CD4-positive, alpha-beta T cell treated with Interleukin-17A for 4 hours (primary cell): ENCODE measurements around the gene TARS3.
A peak's percentile ranks its signal among the peaks of the same experiment; 100 is the strongest.
"Not testable (repeated sequence)": the region's sequence is repeated elsewhere in the genome, so short reads cannot be mapped to it uniquely, and the experiment has no call there.

ENCODE experiments used
- DNase-seq: peaks from one replicate; pipeline ENCODE4 v3.0.0-alpha.2; 2020; ENCODE audit warnings: mixed read lengths

Gene TARS3

DNA sequence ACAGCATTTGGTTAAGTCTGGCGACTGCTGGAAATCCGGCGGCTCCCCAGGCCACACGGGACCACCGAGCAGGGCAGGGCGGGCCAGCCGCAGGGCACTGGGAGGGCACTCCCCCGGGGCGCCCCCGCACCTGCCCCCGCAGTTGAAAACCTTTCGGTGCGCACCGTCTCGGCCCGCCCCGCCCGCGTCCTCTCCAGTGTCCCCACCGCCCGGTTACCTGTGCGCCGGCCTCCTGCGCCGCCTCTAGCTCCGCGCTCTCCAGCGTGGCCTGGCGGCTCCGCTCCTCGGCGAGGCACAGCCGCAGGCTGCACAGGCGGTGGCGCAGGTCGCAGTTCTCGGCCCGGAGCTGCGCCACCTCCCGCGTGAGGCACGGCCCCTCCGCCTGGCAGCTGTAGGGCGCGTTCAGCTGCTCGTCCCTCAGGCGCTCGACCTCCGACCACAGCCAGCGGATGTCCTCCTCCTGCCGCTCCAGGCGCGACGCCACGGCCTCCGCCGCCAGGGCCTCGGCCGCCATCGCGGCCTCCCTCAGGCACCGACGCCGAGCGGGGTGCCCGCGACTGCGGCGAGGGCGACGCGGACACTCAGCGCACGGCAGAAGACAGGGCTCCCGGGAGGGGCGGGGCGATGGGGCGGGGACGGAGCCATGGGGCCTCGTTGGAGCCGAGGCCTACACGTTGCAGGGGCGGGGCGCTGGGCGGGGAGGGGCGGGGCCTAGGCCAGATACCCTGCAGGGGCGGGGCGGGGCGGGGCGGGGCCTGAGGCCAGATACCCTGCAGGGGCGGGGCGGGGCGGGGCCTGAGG lies at the start of gene TARS3:
Gene TARS3, minus strand, starts transcription at position 600 of the 801 bp plus-strand sequence. Its CDS starts 86 bp downstream, at position 514.
- DNase-seq: peak; percentile 100

DNA sequence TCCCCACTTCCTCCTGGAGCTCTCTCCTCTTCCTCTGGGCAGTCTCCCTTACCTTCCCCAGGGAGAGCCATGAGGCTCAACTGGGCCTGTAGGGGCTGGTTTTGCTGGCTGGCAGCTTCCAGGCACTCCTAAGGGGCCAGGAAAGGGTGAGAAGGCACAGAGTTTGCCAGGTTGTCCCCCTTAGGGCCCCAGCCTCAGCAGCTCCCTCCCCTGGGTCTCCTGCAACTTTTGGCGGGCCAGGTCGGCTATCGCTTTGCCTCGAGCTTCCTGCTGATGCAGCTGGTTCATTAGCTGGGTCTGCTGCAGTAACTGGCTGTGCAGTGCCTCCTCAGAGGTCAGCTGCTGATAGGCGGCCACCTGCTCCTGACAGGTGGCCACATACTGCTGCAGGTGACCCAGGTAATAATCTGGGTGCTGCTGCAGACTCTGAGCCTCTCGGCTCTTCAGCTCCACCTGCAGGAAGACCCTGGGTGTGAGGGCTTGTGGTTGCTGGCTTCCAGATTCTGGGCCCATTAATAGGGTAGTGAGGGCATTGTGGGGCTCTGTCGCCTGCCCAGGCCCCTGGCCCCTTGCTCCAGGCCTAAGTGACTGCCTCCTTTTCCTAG lies 49.3 kb upstream of the TARS3 start:
- DNase-seq: peak; percentile 28

DNA sequence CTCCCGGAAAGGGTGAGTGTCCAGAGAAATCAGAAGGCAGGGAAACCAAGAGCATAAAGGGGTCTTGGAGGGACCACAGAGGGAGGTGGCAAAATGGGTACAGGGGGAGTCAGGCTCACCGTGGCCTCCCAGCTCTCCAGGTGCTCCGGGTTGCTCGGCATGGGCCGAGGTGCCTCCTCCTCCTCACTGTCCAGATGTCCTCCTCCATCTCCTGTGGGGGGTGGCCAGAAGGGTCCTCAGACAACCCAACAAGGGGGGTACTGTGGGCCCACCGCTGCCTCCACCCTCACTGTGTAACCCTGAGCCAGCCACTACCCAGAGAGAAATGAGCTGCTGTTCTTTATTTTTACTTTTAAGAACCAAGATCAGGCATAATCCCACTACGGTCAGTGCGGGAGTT lies 48.6 kb upstream of the TARS3 start:
- DNase-seq: no peak

DNA sequence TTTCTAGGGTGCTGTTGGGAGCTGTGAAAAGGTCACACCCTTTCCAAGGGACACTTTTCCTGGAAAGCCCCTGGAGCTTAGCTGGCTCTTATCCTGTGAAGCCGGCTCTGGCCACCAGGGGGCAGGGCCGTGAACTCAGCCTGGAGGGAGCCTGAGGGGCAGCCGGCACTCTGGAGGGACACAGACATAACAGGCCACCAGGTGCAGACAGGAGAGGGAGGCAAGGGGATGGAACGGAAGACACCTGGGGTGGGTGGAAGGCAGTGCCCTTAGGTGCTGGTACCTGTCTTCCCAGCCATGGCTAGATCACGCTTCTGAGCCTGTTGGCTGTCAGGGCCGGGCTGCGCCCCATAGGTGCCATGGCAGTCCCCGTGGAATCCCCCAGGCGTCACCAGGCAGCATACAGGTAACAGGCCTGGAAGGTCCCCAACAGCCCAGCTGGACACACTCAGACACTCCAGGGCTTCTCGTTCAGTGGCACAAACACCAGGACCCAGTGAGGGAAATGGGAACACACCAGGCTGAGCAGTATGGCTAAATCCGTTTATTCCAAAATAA lies 42.9 kb upstream of the TARS3 start:
- DNase-seq: not testable (repeated sequence)

DNA sequence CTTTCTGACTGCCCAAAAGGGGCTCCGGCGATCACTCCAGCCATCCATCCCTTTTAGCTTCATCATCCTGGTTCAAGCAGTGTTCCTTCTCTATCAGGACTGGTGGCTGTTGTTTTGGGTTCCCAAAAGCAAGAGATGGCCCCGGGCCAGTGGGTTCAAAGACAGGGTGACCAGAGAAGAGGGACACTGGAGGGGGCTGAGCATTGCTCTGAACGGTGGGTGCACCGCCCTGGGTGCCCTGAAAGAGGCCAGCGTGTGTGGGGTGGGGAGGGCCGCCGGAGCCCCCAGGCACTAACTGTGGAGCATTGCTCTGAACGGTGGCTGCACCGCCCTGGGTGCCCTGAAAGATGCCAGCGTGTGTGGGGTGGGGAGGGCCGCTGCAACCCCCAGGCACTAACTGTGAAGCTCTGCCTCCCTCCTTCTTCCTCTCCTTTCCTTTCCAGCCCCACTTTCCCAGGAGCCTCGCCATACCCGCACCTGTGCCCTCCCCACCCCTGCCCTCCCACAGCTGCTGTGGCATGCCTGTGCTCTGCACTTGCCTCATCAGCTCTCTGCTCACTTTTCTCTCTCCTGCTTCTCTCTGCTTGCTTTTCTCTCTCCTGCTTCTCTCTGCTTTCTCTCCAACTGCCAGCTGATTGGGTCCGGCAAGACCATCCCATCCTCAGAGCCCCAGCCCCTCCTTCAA lies 41.6 kb upstream of the TARS3 start:
- no peak for DNase-seq

DNA sequence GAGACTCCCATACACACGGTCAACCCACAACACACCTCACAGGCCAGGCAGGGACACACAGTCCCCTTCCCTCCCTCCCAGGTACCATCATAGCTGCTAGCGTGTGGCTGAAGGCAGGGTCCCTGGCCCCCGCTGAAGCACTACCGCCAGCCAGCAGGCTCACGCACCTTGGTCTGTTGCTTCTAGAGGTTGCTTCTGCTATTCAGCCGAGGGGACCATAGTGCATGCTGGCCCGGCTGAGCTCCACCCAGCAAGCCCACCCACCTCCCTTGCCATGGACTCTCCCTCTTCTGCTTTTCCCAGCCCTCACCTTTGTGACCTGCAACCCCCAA lies 41.0 kb upstream of the TARS3 start:
- not testable (repeated sequence) for DNase-seq

DNA sequence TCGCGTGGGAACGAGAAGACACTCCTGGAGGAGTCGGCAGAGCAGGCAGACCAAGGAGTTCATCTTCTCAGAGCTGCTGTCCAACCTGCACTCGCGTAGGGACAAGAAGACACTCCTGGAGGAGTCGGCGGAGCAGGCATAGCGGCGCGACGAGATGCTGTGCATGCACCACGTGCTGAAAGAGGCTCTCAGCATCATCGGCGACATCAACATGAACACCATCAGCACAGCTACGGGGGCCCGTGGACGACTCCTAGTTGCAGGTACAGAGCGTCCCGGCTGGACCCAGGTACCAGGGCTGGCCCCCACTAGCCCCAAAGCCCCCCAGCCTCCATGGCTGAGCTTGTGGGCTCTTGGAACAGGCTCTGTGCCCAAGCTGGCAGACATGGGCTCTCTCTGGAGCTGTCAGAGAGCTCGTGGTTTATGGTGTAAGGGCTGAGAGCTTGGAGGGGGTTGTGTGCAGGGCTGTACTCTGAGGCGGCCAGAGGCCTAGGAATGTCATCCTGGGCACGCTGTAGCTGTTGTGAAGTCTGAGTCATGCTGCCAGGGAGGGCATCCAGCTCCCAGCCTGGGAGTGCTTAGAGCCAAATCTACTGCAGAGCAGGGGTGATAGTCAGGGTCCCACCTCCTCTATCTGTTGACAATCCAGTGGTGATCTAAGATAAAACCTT lies 40.5 kb upstream of the TARS3 start:
- not testable (repeated sequence) for DNase-seq

DNA sequence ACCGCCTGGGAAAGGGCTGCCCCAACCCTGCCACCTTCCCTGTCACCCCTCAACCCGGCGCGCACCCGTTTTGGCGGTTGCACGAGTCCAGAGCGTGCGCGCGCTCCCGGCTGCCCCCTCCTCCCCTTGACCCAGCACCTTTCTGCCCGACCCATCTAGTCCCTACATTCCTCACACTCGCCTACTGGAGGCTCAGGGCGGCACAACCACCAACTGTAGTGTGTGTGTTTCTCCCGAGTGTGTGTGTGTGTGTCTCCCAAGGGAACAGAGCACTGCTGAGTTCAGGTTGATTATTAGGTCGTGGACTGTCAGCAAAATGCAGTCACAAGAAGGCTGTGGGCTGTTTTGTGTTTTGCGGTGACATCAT lies 22.4 kb upstream of the TARS3 start:
- DNase-seq: not testable (repeated sequence)

DNA sequence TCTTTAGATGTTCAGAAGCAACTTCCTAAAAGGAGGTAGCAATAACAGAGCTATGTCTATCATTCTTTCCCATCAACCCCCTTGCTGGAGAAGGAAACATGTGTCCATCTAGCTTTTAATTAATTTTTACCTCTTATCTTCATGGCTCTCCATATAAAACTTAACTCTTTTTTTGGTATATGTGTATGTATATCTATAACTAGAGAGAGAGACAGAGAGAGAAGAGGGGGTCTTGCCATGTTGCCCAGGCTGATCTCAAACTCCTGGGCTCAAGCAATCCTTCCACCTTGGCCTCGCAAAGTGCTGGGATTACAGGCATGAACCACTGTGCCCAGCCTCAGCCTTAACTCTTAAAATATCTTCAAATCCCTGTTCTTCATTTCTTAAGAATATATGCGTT lies 10.6 kb upstream of the TARS3 start:
- DNase-seq: not testable (repeated sequence)

DNA sequence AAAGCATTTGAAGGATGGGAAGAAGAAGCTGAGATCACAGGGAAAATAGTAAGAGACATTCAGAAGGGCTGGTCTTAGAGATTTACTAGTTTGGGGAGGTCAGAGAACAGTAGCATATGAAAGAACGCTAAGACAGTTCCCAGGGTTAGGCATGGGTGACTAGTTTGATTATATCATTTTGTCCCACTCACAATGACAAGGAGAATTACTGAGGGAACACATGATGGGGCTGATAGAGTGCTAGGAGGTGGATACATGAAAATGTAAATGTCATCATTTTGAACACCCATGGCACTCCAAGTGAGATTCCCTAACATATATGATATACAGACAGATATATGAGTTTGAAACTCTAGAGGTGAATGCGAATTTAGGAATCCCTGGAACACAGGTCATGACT lies 9.3 kb upstream of the TARS3 start:
- DNase-seq: no peak

DNA sequence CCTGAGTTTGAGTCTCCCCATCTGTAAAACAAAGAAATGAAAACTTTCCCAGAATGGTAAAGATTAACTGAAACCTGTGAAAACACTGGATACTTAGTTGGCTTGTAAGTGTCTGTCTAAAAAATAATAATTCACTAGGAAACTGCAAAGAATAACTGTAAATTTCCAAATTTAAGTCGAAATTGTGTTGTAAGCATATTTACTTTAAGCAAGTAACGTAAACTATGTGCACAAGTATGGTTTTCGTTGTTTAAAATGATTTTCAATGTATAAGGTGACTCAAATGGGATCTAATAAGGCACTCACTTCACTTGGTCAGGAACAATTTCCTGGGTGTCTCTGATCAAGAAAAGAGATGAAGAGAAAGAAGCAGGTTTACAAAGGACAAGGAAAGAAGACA lies 8.5 kb upstream of the TARS3 start:
- DNase-seq: no peak

DNA sequence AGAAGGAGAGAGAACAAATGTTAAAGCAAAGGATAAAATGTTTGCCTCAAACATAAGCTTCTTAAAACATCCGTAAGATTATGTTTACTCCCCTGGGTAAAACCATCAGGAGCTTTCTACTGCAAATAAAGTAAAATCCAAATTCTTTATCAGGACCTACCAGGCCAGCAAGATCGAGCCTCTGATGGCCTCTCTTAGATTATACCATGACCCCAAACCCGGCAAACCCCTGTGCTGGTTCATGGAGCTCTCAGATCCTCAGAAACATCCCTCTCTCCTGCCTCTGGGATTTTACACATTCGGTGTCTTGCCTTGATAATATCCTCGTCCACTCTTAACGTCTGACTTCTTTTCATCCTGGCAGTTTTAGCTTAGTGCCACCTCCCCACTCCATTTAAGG lies 7.5 kb upstream of the TARS3 start:
- DNase-seq: no peak

DNA sequence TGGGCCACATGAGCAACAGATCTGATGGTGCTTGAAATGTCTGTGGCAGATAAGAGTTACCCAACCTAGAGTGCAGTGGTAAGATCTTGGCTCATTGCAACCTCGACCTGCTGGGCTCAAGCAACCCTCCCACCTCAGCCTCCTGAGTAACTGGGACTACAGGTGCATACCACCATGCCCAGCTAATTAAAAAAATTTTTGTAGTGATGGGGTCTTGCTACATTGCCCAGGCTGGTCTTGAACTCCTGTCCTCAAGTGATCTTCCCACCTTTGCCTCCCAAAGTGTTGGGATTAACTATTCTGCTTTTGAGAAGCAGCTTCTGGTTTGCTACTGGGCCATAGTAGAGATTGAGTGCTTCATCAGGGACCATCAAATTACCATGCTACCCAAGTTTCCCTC lies 2.9 kb upstream of the TARS3 start:
- DNase-seq: no peak

DNA sequence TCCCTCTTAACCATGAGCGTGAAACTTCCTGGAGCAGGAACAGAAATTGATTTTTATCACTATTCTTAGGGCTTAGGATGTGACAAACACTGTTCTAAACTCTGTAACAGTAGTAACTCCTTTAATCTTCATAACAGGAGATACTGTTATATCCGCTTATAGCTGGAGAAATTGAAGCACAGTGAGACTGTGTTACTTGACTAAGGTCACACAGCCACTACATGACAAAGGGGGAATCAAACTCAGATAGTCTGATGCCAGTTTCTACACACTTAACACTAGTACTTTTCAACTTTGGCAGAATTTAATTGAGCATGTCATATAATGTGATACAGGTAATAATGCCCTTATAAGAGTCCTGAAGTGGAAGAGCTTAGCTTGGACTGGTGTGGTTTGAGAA lies 800 bp upstream of the TARS3 start:
- no peak for DNase-seq

DNA sequence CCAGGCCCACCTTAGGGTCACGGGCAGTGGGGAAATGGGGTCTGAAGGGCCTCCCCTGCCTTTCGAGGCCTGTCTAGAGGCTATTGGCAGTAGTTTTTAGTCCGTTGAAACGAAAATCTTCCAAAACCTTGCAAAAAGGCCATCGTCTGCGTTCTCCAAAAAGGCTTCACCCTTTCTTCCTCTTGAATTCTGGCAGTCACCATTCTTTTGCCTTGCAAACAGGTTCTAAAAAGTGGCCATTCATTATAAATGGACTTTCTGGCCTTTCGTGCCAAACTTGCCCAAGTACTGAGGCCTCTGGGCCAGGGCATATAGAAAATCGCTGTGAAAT lies 367 bp upstream of the TARS3 start:
- DNase-seq: no peak

DNA sequence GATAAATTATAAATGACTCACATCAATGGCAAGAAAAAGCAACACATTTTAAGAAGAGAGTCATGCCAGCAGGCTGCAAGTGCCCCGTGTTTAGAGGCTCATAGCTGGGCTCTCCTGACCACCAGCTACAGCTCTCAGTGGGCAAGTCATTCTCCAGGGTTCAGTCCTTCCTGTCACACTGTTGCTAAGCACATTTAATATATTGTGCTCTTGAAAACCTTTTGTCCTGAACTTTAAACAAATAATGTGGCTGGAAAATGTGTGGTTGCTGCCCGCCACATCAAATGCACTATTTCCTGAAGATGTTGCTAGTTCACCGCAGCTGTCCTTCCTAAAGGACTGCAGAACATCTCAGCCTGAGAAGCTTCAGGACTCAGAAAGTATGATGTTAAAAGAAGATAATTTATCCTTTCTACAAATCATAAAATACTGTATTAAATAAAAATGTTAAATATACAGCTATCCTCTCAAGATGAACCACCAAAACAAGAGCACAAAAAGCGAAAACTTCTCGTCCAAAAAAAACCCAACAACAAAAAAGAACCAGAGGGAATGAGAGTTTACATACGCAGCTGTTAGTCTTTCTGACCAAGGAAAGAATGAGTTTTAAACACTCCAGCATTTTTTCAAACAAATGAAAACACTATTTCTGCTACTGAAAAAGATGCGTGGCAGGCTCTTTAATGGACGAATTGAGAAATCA lies 951 bp downstream of the TARS3 start:
- DNase-seq: peak; percentile 31

DNA sequence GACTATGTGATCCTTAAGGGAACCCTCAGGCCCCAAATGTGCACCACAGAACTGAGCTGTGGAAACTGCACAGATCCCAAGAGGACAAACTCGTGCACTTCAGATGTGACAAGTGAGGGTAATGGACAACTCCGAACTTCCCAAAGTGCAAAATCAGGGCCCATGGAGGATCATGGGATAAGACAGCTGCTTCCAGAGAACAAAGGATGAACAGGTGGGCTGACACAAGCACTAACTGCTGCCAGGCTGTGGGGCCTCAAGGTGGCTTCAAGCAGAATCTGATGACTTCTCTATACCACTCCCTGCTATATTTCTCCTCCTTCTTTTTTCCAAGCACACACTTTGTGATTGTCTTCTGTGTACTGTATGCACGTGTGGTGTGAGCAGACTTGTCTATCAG lies 5.4 kb downstream of the TARS3 start:
- DNase-seq: no peak

DNA sequence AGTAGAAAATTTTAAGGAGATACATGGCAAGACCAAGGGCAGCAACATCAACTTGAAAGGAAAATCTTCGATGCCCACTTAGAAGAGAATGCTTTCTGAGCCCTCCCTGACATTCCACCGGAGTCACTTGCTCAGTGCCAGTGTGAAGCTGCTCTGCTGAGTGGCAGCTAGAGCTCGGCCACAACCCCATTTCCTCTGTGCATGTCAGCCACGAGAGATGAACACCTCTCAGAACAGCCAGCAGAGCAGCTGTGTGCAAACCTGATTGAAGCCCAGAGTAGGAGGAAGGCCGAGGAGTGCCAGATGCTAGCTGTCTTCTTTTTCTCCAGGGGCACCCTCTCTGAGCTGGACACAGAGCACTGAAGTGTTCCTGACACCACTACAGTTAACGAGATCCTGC lies 12.2 kb downstream of the TARS3 start:
- no peak for DNase-seq

DNA sequence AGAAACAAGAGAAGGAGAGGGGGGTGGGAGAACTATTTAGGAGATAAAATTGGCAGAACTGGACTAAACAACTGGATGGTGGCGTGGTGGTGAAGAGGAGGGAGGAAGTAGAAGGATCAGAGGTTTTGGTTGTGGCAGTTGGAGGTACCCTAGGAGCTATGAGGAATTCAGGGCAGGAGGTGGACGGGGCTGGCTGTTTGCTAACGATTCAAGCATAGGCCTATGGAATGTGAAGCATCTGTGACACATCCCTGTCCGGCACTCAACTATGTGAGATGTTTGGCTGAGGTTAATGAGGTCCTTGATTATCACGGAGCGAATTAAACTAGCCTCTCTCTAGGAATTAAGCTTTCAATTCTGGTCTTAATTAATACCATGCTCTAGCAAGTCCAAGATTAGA lies 13.5 kb downstream of the TARS3 start:
- DNase-seq: no peak

DNA sequence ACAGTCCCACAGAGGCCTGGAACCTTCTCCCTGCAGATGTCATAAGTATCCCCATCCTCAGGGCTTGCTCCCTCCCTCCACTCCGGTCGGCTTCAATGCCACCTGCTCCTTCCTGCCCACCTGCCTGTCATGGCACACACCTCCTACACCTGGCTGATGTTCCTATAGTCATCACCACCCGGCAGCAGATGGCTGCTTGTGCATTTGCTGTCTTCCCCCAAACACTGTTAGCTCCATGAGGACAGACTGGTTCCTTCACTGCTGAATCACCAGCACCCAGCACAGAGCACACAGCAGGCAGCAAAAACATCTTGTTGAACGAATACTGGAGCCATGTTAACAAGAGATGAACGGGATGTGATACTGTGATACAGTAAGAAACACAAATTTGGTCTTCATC lies 14.8 kb downstream of the TARS3 start:
- DNase-seq: no peak

DNA sequence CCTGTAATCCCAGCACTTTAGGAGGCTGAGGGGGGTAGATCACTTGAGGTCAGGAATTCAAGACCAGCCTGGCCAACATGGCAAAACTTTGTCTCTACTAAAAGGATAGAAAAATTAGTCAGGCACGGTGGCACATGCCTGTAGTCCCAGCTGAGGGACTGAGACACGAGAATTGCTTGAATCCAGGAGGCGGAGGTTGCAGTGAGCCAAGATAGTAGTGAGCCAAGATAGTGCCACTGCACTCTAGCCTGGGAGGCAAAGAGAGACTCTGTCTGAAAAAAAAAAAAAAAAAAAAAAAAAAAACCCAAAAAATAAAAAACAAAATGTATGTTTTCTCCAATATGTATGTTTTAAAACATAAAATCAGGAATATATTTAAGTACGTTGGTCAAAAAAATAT lies 16.3 kb downstream of the TARS3 start:
- no peak for DNase-seq

DNA sequence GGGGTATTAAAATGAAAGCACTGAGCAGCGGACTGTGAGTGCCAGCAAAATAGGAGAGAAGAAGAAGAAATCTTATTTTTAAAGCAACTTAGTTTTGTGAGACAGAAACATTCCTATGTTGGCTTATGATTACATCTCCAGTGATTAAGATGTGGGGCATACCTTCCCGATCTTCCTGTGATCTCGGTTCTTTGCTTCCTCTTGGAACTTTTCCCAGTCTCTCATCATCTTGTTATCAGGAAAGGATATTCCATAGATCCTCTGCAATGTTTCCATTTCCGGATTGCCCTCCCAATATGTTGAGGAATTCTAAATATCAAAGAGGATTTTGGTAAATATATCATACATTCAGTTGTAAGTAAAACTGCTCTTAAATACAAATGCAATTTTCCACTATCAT lies 22.2 kb downstream of the TARS3 start:
- no peak for DNase-seq

DNA sequence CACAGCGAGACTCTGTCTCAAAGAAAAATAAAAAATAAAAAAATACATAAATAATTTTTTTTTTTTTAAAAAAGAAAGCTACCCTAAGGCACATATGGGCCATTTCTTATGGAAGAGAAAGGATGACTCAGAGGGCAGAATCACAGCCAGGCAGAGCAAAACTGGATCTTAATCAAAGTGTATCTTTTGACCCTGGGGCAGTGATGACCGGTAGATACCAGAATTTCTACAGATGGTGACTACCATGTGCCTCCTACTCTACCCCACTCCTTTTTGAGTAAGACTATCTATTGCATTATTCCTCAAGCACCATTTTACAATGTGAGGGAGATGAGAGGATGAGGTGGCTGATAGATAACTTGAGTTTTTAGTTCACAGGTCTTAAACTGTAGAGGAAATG lies 26.0 kb downstream of the TARS3 start:
- DNase-seq: no peak
